Activated CD4-positive, CD25-positive, alpha-beta regulatory T cell treated with anti-CD3 and anti-CD28 coated beads, Interleukin-2, amount 50 U/mL, for 72 hours (primary cell): ENCODE data around the gene DLGAP3.

ENCODE experiments used
- DNase-seq: peaks from one replicate; pipeline ENCODE4 v3.0.0; 2021

The DLGAP3 gene

GRCh38 chr1:34900775-34901502 lies 28.5 kb downstream of the DLGAP3 start:
- DNase-seq, result no peak

GRCh38 chr1:34899906-34900305 lies 29.5 kb downstream of the DLGAP3 start:
- DNase-seq, result no peak

- no peak for DNase-seq
Observed at GRCh38 chr1:34899471-34899870, 30.0 kb downstream of the DLGAP3 start.

- DNase-seq, result no peak
Observed at GRCh38 chr1:34898330-34898761, 31.1 kb downstream of the DLGAP3 start.

GRCh38 chr1:34896612-34897011 lies 32.8 kb downstream of the DLGAP3 start:
- DNase-seq, result no peak

GRCh38 chr1:34889705-34890104 lies 39.7 kb downstream of the DLGAP3 start:
- DNase-seq, result no peak

GRCh38 chr1:34887593-34887992 lies 41.9 kb downstream of the DLGAP3 start:
- no peak for DNase-seq

GRCh38 chr1:34885405-34886247 lies 43.8 kb downstream of the DLGAP3 start:
- peak; percentile 72 for DNase-seq

- DNase-seq, result no peak
Observed at GRCh38 chr1:34884961-34885360, 44.5 kb downstream of the DLGAP3 start.

- DNase-seq, result no peak
Observed at GRCh38 chr1:34884536-34884935, 44.9 kb downstream of the DLGAP3 start.

GRCh38 chr1:34879230-34879629 lies 50.2 kb downstream of the DLGAP3 start:
- DNase-seq, result no peak

GRCh38 chr1:34876406-34876805 lies 53.0 kb downstream of the DLGAP3 start:
- no peak for DNase-seq

- DNase-seq, result no peak
Observed at GRCh38 chr1:34874296-34874952, 55.0 kb downstream of the DLGAP3 start.

GRCh38 chr1:34872133-34872503 lies 57.3 kb downstream of the DLGAP3 start:
- DNase-seq, result no peak

GRCh38 chr1:34871443-34872132 lies 57.9 kb downstream of the DLGAP3 start:
- DNase-seq, result no peak

- DNase-seq, result no peak
Observed at GRCh38 chr1:34870395-34870794, 59.1 kb downstream of the DLGAP3 start.

GRCh38 chr1:34869760-34870159 lies 59.7 kb downstream of the DLGAP3 start:
- no peak for DNase-seq

GRCh38 chr1:34868230-34869049 lies 61.0 kb downstream of the DLGAP3 start:
- DNase-seq, result no peak

- no peak for DNase-seq
Observed at GRCh38 chr1:34867415-34867814, 62.0 kb downstream of the DLGAP3 start.

GRCh38 chr1:34866762-34867109 lies 62.7 kb downstream of the DLGAP3 start:
- DNase-seq, result no peak

GRCh38 chr1:34865981-34866761 lies 63.3 kb downstream of the DLGAP3 start:
- DNase-seq, result peak; percentile 97
